Body of pancreas (tissue), 4 donors: ENCODE results near the gene FBRSL1. TPM values are rescaled to one million over a fixed set of nuclear protein-coding genes. Genes with fewer than 3 reads are reported as not detected.

ENCODE experiments used
- ATAC-seq: fragments of 150-250 bp; one replicate; pipeline ENCODE4 v1.9.1; 2016
- DNase-seq, 4 donors: peaks; one replicate each; pipeline ENCODE4 v3.0.0-alpha.2; 2019
- H3K27ac ChIP-seq, 4 donors: fragments of 200-600 bp; sonication (generic); 1 replicate in 3 of 4; 2 replicates in 1 of 4; pipeline versions ENCODE4 v1.5.1 to v1.6.1; 2016 to 2019; ENCODE audit warnings: mild to moderate bottlenecking in 1 of 4, mixed read lengths in 1 of 4, moderate library complexity in 1 of 4
- H3K27me3 ChIP-seq, 2 donors: fragments of 200-600 bp; sonication (generic); one replicate each; pipeline ENCODE4 v1.6.0; 2016; ENCODE audit warnings: mild to moderate bottlenecking in 1 of 2
- H3K36me3 ChIP-seq, 2 donors: fragments of 200-600 bp; sonication (generic); replicated peaks in 1 of 2; 2 replicates each; pipeline ENCODE4 v1.5.1; 2016; ENCODE audit warnings: low read depth in 2 of 2; ENCODE audit not compliant: insufficient read depth in 1 of 2
- H3K4me1 ChIP-seq: fragments of 200-600 bp; sonication (generic); one replicate; pipeline ENCODE4 v1.6.0; 2016
- H3K4me3 ChIP-seq, 2 donors: fragments of 200-600 bp; sonication (generic); 1 replicate in 1 of 2; 2 replicates in 1 of 2; pipeline ENCODE4 v1.5.1; 2016 to 2019
- H3K9me3 ChIP-seq, 3 donors: fragments of 200-600 bp; sonication (generic); 1 replicate in 2 of 3; 2 replicates in 1 of 3; pipeline ENCODE4 v1.5.1; 2016
- POLR2A ChIP-seq, 3 donors: fragments of 450-650 bp; IDR thresholded peaks; one replicate each; pipeline ENCODE4 v1.6.1; 2016; ENCODE audit warnings: antibody characterized with exemption in 3 of 3, mild to moderate bottlenecking in 2 of 3
- WGBS, 2 donors: methylation state at CpG; one replicate each; pipeline ENCODE4 v1.1.5; 2017; 5-methylcytosine and 5-hydroxymethylcytosine counted together
- intact Hi-C: fragments of 100-400 bp; cut with DNase I; formaldehyde crosslinking; loops from one replicate; pipeline ENCODE4 v1.15.1; 2023
- total RNA-seq, 2 donors: library from RNA; depleted of rRNA; stranded (reverse); fragments of >200 nt; gene quantifications; one replicate each; pipeline ENCODE4 v1.1.0, GENCODE V29; 2016
- TF ChIP-seq, protein P1 (sequence below), 7 experiments: fragments of 450-650 bp in 4 of 7; fragments of 200-600 bp in 3 of 7; sonication (generic) in 3 of 7; IDR thresholded peaks; one replicate each; pipeline ENCODE4 v1.5.1; 2016 to 2019; ENCODE audit warnings: antibody characterized with exemption in 7 of 7

FBRSL1 gene
- total RNA-seq, 2 donors from 2014 or later = 29.8 to 50.1 TPM

DNA sequence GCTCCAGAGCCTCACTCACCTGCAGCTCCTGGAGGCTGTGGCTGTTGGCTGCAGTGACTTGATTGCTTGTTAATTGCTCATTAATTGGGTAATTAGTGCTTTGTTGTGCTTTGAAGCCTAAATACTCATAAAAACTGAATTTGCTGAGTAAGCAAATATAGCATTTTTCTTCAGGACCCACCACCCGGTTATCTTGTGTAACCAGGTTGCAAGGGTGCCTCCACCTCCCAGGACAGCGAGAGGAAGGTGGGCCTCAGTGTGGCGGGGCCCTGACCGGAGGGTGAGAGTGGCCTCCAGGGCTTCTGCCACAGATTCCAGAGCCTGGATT lies 48.7 kb downstream of the FBRSL1 start:
- TF ChIP-seq, protein P1, sequence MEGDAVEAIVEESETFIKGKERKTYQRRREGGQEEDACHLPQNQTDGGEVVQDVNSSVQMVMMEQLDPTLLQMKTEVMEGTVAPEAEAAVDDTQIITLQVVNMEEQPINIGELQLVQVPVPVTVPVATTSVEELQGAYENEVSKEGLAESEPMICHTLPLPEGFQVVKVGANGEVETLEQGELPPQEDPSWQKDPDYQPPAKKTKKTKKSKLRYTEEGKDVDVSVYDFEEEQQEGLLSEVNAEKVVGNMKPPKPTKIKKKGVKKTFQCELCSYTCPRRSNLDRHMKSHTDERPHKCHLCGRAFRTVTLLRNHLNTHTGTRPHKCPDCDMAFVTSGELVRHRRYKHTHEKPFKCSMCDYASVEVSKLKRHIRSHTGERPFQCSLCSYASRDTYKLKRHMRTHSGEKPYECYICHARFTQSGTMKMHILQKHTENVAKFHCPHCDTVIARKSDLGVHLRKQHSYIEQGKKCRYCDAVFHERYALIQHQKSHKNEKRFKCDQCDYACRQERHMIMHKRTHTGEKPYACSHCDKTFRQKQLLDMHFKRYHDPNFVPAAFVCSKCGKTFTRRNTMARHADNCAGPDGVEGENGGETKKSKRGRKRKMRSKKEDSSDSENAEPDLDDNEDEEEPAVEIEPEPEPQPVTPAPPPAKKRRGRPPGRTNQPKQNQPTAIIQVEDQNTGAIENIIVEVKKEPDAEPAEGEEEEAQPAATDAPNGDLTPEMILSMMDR (IDR thresholded peaks at IDR 0.05) = no peak
- TF ChIP-seq POLR2A (IDR thresholded peaks at IDR 0.05) = no peak
- no peaks in the 10 kb centered on the region for H3K36me3 ChIP-seq
- DNase-seq (no peak), ATAC-seq (no peak)
- 90 to 100% methylated on average over 1 to 4 of the region's 4 CpGs for WGBS, 2 donors
- no peaks in the 10 kb centered on the region for H3K4me1 ChIP-seq
- no peaks in the 10 kb centered on the region for H3K27me3 ChIP-seq
- no peaks in the 10 kb centered on the region for H3K9me3 ChIP-seq
- intact Hi-C loops = no loop called here
- no peak overlapping the region for H3K4me3 ChIP-seq
- no peak overlapping the region for H3K27ac ChIP-seq

DNA sequence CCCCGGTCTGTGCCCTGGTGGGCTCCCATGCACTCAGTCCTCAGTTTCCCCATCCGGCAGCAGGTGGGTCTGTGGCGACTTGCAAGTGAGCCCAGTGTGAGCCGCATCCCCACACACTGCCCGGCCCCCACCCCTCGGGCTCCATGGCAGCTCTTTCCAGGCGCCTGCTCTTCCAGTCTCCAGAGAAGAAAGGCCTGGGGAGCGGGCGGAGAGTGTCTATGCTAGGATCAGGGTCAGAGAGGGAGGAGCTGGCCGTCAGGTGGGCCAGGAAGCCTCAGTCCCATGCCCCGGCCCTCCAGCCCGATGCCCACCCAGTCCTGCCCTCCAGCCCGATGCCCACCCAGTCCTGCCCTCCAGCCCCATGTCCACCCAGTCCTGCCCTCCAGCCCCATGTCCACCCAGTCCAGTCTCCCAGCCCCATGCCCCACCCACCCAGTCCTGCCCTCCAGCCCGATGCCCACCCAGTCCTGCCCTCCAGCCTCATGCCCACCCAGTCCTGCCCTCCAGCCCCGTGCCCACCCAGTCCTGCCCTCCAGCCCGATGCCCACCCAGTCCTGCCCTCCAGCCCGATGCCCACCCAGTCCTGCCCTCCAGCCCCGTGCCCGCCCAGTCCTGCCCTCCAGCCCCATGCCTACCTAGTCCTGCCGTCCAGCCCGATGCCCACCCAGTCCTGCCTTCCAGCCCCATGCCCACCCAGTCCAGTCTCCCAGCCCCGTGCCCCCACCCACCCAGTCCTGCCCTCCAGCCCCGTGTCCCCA lies 49.2 kb downstream of the FBRSL1 start:
- Histone ChIP-seq H3K4me1 (no peaks in the 10 kb centered on the region), H3K27ac (no peak overlapping the region), H3K27me3 (no peaks in the 10 kb centered on the region), H3K36me3 (no peaks in the 10 kb centered on the region), H3K9me3 (no peaks in the 10 kb centered on the region), H3K4me3 (no peak overlapping the region)
- no peak for DNase-seq
- WGBS, 2 donors = 93 to 97% methylated on average over 10 to 17 of the region's 23 CpGs
- intact Hi-C loops = no loop called here
- ATAC-seq = no peak
- TF ChIP-seq, protein P1 (IDR thresholded peaks at IDR 0.05) = no peak
- TF ChIP-seq POLR2A (IDR thresholded peaks at IDR 0.05) = no peak

DNA sequence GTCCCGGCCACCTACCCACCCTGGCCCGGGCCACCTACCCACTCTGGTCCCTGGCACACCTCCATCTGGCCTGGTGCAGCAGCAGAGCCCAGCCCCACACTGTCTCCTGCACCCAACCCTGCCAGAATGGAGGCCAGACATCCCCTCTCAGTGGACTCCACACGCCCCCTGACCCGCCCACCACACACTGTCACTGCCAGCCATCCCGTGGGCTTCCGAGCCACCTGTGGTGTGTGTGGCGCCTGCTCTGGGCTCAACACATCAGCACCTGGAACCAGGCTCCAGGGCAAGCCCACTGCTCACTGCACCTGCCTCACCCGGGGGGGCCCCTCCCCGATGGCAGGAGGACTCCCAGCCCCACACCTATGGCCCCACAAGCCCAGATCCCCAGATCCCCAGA lies 50.5 kb downstream of the FBRSL1 start:
- Histone ChIP-seq H3K4me3 (no peak overlapping the region), H3K27ac (no peak overlapping the region), H3K27me3 (no peaks in the 10 kb centered on the region), H3K4me1 (peaks cover 7% of the 10 kb centered on the region), H3K36me3 (no peaks in the 10 kb centered on the region), H3K9me3 (no peaks in the 10 kb centered on the region)
- DNase-seq (peak in 1 of 4 donors; percentile 46), ATAC-seq (no peak)
- TF ChIP-seq, protein P1 (IDR thresholded peaks at IDR 0.05) = no peak
- no peak for TF ChIP-seq POLR2A (IDR thresholded peaks at IDR 0.05)
- intact Hi-C loops = no loop called here
- 79 to 100% methylated on average over 1 to 9 of the region's 9 CpGs for WGBS, 2 donors

DNA sequence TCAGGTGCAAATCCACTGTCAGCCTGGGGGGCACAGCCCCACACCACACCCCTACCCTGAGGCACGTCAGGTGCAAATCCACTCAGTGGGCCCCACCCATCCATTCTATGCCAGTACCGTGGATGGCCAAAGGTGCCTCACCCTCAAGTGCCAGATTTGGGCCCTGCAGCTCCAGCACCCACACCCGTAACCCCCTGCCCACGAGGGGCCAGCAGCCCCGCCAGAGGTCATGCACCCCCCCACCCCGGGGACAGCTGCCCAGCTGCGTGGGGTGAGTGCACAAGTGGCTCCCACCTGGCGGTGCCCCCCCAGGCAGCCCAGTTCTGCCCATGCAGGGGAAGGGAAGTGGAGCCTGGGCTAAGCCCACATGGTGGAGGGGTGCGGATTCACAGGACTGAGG lies 51.2 kb downstream of the FBRSL1 start:
- no peak for DNase-seq
- Histone ChIP-seq H3K36me3 (no peaks in the 10 kb centered on the region), H3K4me3 (no peak overlapping the region), H3K27me3 (no peaks in the 10 kb centered on the region), H3K4me1 (peaks cover 13% of the 10 kb centered on the region), H3K9me3 (no peaks in the 10 kb centered on the region), H3K27ac (no peak overlapping the region)
- no peak for TF ChIP-seq POLR2A (IDR thresholded peaks at IDR 0.05)
- TF ChIP-seq, protein P1 (IDR thresholded peaks at IDR 0.05) = no peak
- intact Hi-C loops = no loop called here
- no peak for ATAC-seq
- 88 to 100% methylated on average over 2 to 5 of the region's 9 CpGs for WGBS, 2 donors

DNA sequence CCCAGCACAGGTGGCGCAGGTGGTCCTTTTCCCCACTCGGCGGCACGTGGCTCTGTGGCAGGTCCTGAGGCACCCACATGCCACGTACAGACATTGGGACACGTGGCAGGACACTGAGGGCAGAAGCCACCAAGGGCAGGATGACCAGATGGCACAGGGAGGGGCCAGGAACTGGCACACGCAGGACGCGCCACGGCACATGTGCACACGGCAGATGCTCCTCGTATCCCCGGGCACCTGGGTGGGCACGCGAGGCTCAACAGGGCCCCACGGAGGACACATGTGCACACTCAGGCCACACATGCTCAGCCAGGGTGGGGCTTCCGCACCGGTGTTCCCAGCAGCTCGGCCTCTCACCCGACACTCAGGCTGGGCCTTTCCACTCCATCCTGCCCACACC lies 52.0 kb downstream of the FBRSL1 start:
- intact Hi-C loops = no loop called here
- H3K9me3 ChIP-seq = no peaks in the 10 kb centered on the region
- 89 to 100% methylated on average over 5 to 17 of the region's 20 CpGs for WGBS, 2 donors
- no peak overlapping the region for H3K4me3 ChIP-seq
- no peak for ATAC-seq
- H3K4me1 ChIP-seq = peaks cover 13% of the 10 kb centered on the region
- H3K27me3 ChIP-seq = no peaks in the 10 kb centered on the region
- H3K36me3 ChIP-seq = no peaks in the 10 kb centered on the region
- H3K27ac ChIP-seq = no peak overlapping the region
- DNase-seq = no peak
- no peak for TF ChIP-seq POLR2A (IDR thresholded peaks at IDR 0.05)
- TF ChIP-seq, protein P1 (IDR thresholded peaks at IDR 0.05) = no peak
